Activated gamma-delta T cell treated with Interleukin-2 at 50 U/mL for 16 hours (primary cell): ENCODE measurements around the gene HHEX.

Experiments used
- DNase-seq: peaks from one replicate; pipeline ENCODE4 v3.0.0-alpha.2; 2020

Gene HHEX

DNA sequence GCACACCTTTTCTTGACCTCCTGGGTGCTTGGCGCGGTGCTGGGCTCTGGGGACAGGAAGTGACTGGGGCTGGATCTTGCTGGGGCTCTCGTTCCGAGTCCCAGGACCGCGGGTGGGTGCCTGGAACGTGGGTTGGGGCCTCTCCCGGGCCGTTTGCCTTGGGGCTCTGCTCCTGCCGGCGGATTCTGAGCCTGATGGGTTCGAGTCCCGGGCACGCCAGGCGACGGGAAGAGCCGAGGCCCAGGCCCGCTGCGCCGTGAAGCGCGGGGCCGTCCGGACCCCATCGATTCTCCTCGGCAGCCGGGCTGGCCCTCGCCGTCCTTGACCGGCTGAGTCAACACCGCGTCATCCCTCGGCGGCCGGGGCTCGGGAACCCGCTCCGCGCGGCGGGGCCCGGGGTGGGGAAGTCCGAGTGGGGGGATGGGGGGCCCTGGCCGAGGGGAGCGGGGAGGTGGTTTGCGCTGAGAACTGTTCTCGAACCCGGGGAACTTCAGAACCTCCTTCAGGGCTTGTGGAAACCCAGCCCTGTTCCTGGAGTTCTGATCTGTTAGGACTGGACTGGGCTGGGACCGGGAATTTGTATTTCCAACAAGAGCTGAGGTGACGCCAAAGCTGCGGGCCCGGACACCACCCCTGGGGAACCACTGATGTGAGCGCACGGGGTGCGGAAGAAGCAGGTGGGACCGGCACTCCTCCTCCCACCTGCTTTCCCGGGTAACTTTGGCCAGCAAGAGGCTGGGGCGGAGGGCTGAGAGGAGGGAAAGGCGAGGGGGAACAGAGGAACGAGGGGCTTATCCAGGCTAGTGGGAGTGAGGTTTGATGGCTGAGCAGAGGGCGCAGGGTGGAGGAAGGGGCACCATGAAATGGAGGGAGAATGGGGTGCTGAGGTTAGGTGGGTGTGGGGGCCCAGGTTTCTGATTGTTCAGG lies 6.2 kb downstream of the HHEX start:
- no peak for DNase-seq

DNA sequence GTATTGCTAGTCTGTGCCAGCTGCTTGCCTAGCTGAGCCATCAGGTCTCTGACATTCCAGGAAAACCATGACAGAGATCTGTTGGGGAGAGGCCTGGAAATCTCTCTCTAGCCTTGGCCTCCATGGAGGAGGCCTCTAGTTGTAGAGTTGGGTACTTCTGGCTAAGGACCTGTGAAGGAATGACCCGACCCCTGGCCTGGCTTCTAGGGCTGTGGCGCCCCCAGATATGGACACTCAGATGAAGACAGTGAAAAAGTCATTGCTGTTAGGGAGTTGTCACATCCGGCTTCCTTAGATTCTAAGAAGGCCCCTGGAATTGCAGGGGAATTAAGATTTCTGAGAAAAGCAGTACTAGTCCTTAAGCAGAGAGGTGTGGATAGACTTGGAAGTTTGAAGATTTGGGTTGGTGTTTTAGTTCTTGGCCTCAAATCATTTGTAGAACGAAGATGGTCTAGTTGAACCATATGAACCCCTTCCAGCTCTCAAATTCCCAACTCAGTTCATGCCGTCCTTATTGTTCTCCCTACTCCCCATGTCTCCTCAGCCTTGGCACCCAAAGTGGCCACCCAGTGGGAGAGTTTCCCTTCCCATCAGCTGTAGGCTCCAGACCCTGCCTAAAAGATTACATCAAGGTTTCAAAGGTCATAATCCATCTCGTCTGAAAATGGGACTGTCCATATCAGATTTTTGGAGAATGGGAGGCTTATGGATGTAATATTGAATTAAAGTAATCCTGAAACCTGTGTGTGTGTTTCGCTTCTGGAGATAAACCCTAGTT lies 7.0 kb downstream of the HHEX start:
- no peak for DNase-seq

DNA sequence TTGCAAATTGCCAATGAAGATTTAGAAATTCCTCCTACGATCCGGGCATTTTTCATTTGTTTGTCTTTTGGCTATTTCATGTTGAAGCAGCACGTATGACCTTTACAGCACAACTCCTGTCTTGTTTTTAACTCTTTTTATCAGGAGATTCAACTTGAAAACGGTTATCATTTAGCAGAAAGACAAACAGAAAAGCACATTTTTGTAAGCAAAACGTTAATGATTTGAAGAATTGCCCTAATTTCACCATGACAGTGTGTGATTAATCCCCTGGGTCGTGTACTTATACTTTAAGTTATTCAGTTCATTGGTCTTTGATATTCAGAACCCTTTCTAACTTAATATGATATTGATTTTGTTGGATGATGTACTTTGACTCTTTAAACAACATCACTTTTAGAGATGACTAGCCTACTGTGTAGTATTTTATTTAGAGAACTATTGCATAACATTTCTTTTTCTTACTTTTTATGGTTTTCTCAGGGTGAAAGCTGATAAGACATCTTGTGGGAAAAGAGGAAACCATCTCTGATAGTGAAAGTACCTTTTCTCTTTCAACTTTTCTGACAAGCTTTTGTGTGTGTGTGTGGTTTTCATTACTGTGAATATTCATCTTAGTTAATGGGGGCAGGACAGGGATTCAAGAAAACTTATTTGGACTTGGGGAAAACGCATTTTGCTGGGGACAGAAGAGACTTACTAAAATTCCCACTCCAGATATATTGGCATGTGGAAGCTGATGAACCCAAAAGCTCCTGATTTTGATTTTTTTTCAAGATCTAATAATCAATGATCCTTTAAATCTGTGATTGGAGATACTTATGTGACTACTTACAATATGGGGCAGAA lies 8.1 kb downstream of the HHEX start:
- no peak for DNase-seq

DNA sequence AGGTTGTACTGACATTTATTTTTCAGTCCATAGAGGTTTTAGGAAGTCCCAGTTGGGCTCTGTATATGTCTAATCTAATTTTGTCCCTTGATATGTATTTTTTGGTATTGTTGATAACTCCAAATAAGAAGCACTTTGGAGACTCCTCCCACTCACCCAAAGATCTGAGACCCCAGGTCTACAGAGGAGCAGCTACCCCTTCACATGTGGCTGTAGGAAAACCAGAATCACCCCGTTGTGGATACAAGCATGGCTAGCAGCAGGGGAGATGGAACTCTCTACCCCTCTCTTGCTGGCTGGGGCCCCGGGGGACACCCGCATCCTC lies 9.4 kb downstream of the HHEX start:
- no peak for DNase-seq

DNA sequence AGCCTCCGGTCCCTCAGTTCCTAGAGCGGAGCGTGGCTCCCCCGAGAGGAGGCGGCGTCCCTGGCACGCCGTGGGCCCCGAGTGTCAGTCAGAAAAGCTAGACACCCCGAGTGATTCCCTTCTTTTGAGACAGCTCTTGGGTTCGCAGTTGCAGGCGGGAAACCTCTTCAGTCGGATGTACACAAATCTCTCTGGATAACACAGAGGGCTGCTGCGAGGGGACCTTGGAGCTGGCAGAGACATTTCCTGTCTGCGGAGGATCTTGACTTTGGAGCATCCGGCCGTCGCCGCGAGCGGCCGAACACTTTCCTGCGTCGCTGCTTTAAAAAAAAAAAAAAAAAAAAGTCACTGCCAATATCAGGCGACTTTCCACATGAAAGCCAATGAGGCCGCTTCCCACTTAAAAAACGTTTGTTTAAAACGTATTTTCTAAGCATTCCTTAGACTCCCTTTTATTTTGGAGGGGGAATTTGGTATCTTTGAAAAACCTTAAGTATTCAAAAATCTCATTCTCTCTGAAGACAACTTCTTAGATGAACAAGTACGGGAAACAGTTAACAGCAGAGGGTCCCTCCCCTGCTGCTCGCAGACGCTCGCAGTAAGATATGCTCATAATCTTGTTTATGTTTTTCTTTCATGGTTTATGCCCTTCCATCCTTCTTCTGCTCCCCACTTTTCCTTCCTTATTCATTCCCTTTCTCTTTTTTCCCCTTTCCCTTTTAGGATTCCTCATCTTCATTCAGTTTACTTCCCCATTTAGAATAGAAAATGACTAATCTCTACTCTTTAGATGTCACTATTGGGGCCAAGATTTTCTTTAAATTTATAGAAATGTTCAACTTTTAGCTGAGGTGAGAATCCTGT lies 10.0 kb downstream of the HHEX start:
- no peak for DNase-seq

GRCh38 chr10:92702301-92702916 lies 12.7 kb downstream of the HHEX start:
- DNase-seq = no peak

DNA sequence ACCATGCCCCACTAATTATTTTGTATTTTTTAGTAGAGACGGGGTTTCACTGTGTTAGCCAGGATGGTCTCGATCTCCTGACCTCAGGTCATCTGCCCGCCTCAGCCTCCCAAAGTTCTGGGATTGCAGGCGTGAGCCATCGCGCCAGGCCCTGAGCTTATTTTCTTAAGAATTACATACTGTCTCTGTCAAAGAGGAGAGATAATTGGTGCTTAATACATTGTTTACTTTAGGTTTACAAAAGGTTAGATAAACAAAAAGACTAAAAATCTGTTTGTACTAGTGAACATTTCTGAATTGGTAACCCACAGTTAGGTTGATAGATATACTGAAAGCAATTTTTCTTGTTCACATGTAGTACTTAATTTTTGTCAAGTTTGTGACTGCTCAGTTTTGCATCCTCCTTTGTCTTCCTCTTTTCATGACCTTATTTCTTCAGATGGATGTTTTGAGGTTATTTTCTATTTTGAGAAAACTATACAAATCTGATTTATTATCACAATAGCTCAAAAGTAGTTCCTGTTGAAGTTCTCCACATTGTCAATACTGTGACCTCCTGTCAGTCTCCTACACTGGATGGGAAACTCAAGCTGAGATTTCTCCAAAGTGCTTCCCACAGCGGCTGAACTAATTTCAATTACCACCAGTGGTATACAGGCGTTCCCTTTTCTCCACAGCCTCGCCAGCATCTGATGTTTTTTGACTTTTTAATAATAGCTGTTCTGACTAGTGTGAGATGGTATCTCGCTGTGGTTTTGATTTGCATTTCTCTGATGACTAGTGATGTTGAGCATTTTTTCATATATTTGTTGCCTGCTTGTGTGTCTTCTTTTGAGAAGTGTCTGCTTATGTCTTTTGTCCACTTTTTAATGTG lies 22.5 kb downstream of the HHEX start:
- DNase-seq = no peak

GRCh38 chr10:92714152-92714845 lies 24.5 kb downstream of the HHEX start:
- DNase-seq = no peak

GRCh38 chr10:92714872-92715271 lies 25.1 kb downstream of the HHEX start:
- DNase-seq = no peak

GRCh38 chr10:92719991-92720830 lies 30.5 kb downstream of the HHEX start:
- no peak for DNase-seq

DNA sequence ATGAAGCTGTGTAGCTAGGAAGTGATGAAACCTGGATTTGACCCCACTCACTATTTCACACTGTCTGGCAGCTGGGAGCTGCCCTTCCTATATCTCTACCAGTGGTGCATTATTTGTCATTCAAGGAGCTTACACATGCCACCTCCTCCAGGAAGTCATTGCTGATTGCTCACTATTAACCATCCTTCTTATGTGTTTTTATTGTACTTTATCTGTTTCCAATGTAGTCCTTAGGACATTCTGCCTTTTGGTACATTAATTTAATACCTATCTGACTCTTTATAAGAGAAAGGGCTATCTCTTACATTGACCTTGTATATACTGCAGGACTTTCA lies 31.0 kb downstream of the HHEX start:
- DNase-seq = no peak

GRCh38 chr10:92722349-92722748 lies 32.6 kb downstream of the HHEX start:
- DNase-seq = no peak

GRCh38 chr10:92727141-92727540 lies 37.4 kb downstream of the HHEX start:
- DNase-seq = no peak

- no peak for DNase-seq
Observed at GRCh38 chr10:92727550-92727949, 37.8 kb downstream of the HHEX start.

DNA sequence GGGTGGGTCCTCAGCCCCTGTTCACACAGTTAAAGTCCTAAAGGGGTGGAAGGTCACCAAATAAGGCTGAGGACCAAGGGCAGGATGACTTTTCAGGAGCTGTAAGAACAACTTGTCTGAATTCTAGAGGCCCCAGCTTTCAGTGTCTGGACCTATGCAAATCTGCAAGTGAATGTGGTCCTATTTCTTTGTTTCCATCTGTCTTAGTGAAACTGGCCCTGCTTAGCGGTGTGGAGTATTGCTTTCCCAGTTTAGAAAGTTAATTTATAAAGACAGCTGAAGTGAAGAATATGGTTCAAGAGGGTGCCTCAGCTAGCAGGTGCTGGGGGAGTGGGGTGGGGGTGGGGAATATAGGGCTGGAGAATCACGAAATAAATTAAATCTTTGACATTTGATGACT lies 40.1 kb downstream of the HHEX start:
- no peak for DNase-seq

GRCh38 chr10:92732958-92733357 lies 43.2 kb downstream of the HHEX start:
- DNase-seq = no peak

GRCh38 chr10:92734301-92734700 lies 44.5 kb downstream of the HHEX start:
- no peak for DNase-seq

DNA sequence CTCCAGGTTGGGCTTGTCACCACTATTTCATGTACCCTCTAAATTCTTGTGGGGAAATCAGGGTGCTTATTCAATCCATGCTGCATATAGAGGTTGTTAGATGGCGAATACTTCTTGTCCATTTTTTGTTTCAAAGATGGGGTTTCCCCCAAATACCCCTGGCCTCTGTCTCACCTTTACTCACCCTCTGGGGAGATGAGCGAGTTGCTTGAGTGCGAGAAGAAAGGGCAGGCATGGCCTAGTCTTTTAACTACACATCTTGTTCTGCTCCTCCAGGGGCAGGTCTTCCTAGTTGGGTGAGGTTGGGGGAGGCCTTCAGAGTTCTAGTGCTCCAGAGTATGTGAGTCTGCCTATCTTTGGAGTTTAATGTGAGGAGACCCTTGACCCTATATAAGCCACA lies 46.2 kb downstream of the HHEX start:
- DNase-seq = no peak

- no peak for DNase-seq
Observed at GRCh38 chr10:92737484-92737883, 47.7 kb downstream of the HHEX start.
